Fibroblast of skin of abdomen (primary cell): ENCODE measurements around the gene PTPRT.

ENCODE experiments used
- DNase-seq: peaks from one replicate; pipeline ENCODE4 v3.0.0-alpha.2; 2013

The PTPRT gene

GRCh38 chr20:42179768-42180167 is 1009.9 kb downstream of the PTPRT start:
- DNase-seq = peak; percentile 1

DNA sequence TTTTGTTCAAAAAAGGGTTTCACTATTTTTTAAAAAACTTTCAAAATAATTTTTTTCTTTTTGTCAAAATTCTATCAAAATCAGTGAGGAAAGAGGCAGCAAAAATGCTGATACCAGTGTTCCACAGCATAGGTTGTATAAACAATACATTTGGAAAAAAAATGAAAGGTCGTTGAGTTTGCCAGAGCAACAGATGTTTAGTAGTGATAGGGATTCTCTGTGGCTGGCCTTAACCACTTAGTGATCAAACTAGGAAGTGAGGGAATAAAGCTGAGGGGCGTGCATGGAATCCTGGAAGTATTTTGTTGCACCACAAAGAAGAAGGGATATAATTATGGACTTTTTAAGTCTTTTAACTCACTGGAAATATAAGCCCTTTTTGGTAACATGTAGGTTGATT is 1016.3 kb downstream of the PTPRT start:
- no peak for DNase-seq

GRCh38 chr20:42164121-42164890 is 1025.4 kb downstream of the PTPRT start:
- no peak for DNase-seq

GRCh38 chr20:42161228-42161829 is 1028.4 kb downstream of the PTPRT start:
- no peak for DNase-seq

- no peak for DNase-seq
Measured at GRCh38 chr20:42159808-42160207, 1029.9 kb downstream of the PTPRT start.

DNA sequence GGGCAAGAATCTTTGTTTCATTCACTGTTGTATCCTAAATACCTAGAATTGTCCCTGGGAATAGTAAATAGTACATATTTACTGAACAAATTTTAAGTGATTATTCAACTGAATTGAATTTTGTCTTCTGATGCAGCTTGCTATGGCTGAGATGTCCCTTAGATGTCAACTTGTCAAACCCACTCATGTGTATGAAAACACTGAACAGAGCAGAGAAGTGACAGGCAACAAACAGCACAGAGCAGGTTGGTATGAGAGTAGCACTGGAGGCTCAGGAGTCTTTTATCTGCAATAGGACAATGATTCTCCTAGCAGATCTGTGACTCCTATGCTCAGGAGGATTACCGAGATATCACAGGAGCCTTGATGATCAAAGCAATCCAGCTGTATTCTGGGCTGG is 1031.4 kb downstream of the PTPRT start:
- DNase-seq = no peak

GRCh38 chr20:42155586-42155985 is 1034.1 kb downstream of the PTPRT start:
- no peak for DNase-seq

DNA sequence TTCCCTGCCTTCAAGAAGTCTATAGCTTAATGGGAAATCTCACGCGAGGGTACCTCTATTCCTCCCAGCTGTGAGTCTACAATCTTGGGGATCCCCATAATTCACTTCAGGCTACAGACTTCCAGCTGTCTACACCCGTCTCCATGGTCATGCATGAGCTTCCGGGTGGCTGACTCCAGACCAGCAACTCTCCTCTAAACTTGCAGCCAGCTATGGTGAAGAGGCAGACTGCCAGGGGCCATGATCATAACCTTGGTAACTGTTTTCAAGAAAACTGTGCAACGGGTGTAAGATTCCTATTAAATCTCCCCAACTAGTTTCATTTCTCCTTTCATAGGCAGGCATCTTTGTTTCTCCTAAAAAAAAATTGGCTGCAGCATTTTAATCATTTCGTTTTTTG is 1037.1 kb downstream of the PTPRT start:
- no peak for DNase-seq

GRCh38 chr20:42150230-42150629 is 1039.5 kb downstream of the PTPRT start:
- no peak for DNase-seq

- no peak for DNase-seq
Measured at GRCh38 chr20:42138729-42139128, 1051.0 kb downstream of the PTPRT start.

DNA sequence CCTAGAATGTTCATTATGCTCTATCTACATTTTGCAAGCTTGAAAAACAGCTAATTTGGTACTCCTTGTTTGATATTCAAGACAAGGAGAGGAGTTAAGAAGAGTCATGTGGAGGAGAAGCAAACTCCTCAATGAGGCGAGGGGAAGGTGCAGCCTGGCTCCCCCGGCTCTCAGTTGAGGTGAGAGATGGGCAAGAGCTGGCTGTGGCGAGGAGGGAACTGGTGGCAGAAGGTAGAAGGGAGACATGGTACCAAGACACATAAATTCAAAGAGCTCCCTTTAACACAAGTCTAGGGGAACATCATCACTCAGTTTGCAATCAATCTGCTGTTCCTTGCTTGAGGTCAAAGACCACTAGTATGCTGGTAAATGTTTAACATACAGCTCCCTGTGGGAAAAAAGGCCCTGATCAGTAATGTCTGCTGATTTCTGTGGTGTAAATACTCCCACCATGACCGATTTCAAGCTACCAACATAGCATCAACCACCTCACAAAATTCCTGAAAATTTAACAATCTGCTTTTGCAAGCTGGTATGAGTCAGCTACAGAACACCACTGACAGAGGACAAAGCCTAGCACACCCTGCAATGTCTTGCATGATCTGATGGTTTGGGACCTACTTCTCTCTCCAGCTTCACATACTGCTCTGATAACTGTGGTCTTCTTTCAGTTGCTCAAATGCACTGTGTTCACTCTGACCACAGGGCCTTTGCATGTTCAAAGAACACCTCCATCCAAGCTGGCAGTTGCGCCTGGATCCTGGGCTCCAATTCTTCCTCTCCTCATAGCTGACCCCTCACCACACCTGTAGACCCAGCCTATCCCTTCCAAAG is 1055.2 kb downstream of the PTPRT start:
- no peak for DNase-seq

- DNase-seq = no peak
Measured at GRCh38 chr20:42130810-42131596, 1058.7 kb downstream of the PTPRT start.

DNA sequence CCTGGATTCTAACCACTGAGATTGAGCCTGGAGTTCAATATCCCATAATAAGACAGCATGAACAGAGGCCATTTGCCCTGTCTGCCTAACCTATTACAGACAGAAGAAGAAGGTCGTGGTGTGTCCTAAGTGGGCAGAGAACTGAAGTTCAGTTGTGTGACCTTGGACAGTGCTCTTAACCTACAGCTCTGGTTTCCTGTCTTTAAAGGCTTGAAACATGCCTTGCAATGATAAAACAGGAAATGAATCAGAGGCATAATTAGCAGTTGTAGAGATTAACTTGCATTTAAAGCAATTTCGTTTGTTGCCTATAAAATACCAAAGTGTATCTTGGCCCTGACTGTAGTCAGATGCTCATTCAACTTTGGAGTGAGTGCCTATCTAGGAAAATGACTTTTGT is 1064.3 kb downstream of the PTPRT start:
- DNase-seq = no peak

GRCh38 chr20:42123981-42124473 is 1065.7 kb downstream of the PTPRT start:
- DNase-seq = no peak

- DNase-seq = no peak
Measured at GRCh38 chr20:42118409-42119125, 1071.1 kb downstream of the PTPRT start.

- DNase-seq = no peak
Measured at GRCh38 chr20:42118001-42118400, 1071.7 kb downstream of the PTPRT start.

DNA sequence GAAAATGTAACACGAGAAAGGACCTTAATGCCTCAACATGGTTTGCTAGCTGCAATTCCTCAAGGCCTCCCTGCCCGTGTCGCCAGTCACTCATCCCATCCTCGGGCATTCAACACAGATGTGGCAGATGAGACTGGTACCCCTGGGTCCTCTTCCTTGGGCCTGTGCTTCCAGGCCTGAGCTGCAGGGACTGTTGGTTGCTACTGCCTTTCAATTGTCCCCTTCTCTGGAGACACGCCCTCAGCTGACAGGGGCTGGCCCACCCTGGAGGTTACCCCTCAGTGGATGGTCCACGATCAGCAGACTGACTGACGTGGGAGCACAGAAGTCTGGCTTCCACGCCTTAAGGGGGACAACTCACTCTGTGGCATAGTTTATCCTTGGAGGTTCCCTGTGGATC is 1076.5 kb downstream of the PTPRT start:
- no peak for DNase-seq

DNA sequence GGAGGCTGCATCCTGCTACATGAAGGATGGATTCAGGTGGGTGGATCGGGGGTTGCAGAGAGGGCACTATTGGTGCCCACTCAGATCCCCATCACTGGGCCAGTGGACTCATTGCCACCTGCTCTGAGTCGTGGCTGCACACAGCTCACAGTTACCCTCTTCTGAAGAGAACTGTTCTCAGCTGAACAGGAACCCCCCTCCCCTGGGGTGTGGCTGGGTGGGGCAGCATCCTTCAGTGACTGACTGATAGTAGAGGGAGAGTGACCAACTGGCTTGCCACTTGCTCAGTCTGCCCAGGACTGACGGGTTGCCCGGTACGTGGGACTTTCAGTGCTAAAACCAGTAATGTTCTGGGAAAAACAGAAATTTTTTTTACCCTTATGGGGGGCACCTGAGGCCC is 1077.5 kb downstream of the PTPRT start:
- no peak for DNase-seq

GRCh38 chr20:42111349-42111748 is 1078.4 kb downstream of the PTPRT start:
- no peak for DNase-seq

- DNase-seq = no peak
Measured at GRCh38 chr20:42110301-42110700, 1079.4 kb downstream of the PTPRT start.

DNA sequence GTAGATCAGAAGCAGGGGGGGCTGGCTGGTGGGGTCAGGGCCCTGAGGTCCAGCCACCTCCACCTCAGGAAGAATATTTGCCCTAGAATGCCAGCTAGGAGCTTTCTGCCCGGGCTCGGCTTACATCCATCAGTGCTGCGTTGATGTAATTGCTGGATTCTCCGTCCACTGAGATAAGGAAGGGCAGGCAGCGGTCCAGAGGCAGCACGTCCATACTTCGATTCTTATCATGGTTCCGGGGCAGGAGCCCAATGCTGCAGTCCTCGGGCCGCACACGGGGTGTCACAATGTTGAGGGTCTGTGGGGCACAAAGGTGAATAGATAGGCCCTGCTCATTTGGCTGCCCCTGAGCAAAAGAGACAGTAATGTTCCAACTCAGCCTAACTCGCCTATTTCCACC is 1087.7 kb downstream of the PTPRT start:
- DNase-seq = no peak
